GM12878 (cell line): ENCODE results near the gene C12orf56. TPM values are rescaled to one million over a fixed set of nuclear protein-coding genes. Genes with fewer than 3 reads are reported as not detected.

Source experiments
- ATAC-seq: fragments of 200-7000 bp; cut with Tn5 transposase; 3 replicates; pipeline ENCODE4 v1.9.1; 2020; ENCODE audit warnings: mild to moderate bottlenecking, moderate library complexity
- BruUV-seq: library from RNA; stranded (reverse); fragments of 400-500 nt; replicated peaks from 2 replicates; lab custom pipeline; 2021; lab: Mats Ljungman, UMichigan
- CTCF ChIA-PET: fragments of 300-600 bp; sonication (Branson Sonifier 250); formaldehyde crosslinking; extraction: SDS; loops from one replicate; lab custom pipeline; 2021; ENCODE audit warnings: inconsistent platforms; lab: Yijun Ruan, JAX
- POLR2A ChIA-PET: fragments of 350-600 bp; formaldehyde crosslinking; extraction: SDS; loops from one replicate; lab custom pipeline; 2021; ENCODE audit warnings: inconsistent platforms; lab: Charles Lee
- RAD21 ChIA-PET: fragments of 300-600 bp; sonication (Branson Sonifier 250); formaldehyde crosslinking; loops from one replicate; lab custom pipeline; 2023; ENCODE audit warnings: antibody characterized with exemption; ENCODE audit not compliant: unreplicated experiment; lab: Charles Lee
- SMC1A ChIA-PET: fragments of 300-600 bp; sonication (Branson Sonifier 250); formaldehyde crosslinking; loops from one replicate; lab custom pipeline; 2023; ENCODE audit not compliant: unreplicated experiment, uncharacterized antibody; lab: Charles Lee
- DNase-seq: peaks from one replicate; pipeline ENCODE4 v3.0.0-alpha.2; 2011; ENCODE audit warnings: low read depth, low spot score
- FAIRE-seq: peaks from 3 replicates; lab custom pipeline; 2011; peaks lifted over from hg19 to GRCh38; lab: Jason Lieb, UNC
- H2AFZ ChIP-seq: 2 replicates; pipeline ENCODE4 v1.6.0; 2011; ENCODE audit warnings: low read depth, low read length, control low read depth; ENCODE audit not compliant: control insufficient read depth
- H3K27ac ChIP-seq: 2 replicates; pipeline ENCODE4 v1.5.1; 2011; ENCODE audit warnings: control low read depth; ENCODE audit not compliant: control insufficient read depth, insufficient read depth
- H3K27me3 ChIP-seq, 2 experiments: replicated peaks in 1 of 2; 2 replicates each; pipeline versions ENCODE4 v1.6.0 to v1.6.1; 2011; ENCODE audit warnings: low read length in 1 of 2; ENCODE audit not compliant: control insufficient read depth in 2 of 2, insufficient read depth in 2 of 2
- H3K36me3 ChIP-seq, 2 experiments: 2 replicates each; pipeline ENCODE4 v1.5.1; 2011; ENCODE audit warnings: low read length in 1 of 2; ENCODE audit not compliant: control insufficient read depth in 2 of 2, insufficient read depth in 2 of 2
- H3K4me1 ChIP-seq: 2 replicates; pipeline ENCODE4 v1.6.1; 2011; ENCODE audit warnings: mild to moderate bottlenecking, low read length, moderate library complexity, mixed read lengths; ENCODE audit not compliant: control insufficient read depth, insufficient read depth
- H3K4me2 ChIP-seq: 2 replicates; pipeline ENCODE4 v1.6.0; 2011; ENCODE audit warnings: control low read depth; ENCODE audit not compliant: control insufficient read depth, insufficient read depth
- H3K4me3 ChIP-seq: fragments of 200-600 bp; sonication (generic); 2 replicates; pipeline ENCODE4 v1.5.1; 2016
- H3K79me2 ChIP-seq: 2 replicates; pipeline ENCODE4 v1.6.0; 2011; ENCODE audit warnings: low read length; ENCODE audit not compliant: control insufficient read depth, insufficient read depth
- H3K9ac ChIP-seq: 2 replicates; pipeline ENCODE4 v1.8.0; 2011; ENCODE audit warnings: low read length, control low read depth, mixed read lengths; ENCODE audit not compliant: control insufficient read depth, insufficient read depth
- H3K9me3 ChIP-seq: replicated peaks from 3 replicates; pipeline ENCODE4 v1.5.1; 2011; ENCODE audit warnings: mild to moderate bottlenecking, low read length; ENCODE audit not compliant: control insufficient read depth, insufficient read depth
- H4K20me1 ChIP-seq: 2 replicates; pipeline ENCODE4 v1.6.0; 2011; ENCODE audit not compliant: control insufficient read depth, insufficient read depth
- CTCF ChIP-seq, 3 experiments: IDR thresholded peaks in 2 of 3; conservative IDR thresholded peaks in 1 of 3; 2 replicates each; pipeline ENCODE4 v1.5.1; 2011; ENCODE audit warnings: low read depth in 3 of 3, low read length in 3 of 3, mild to moderate bottlenecking in 3 of 3, control low read depth in 2 of 3, moderate library complexity in 2 of 3, inconsistent platforms in 1 of 3, mixed read lengths in 1 of 3; ENCODE audit not compliant: control insufficient read depth in 2 of 3, insufficient read depth in 1 of 3; ENCODE audit errors: extremely low read depth in 1 of 3
- EGR1 ChIP-seq, 2 experiments: IDR thresholded peaks; 1 replicate in 1 of 2; 2 replicates in 1 of 2; pipeline ENCODE4 v1.6.1; 2011 to 2012; ENCODE audit warnings: low read depth in 2 of 2, low read length in 2 of 2, borderline replicate concordance in 1 of 2, mild to moderate bottlenecking in 1 of 2, moderate library complexity in 1 of 2
- GABPA ChIP-seq: IDR thresholded peaks from 2 replicates; pipeline ENCODE4 v1.6.1; 2014; ENCODE audit warnings: antibody characterized with exemption, low read depth, mild to moderate bottlenecking, inconsistent platforms
- RAD21 ChIP-seq: IDR thresholded peaks from 2 replicates; pipeline ENCODE4 v1.6.1; 2011; ENCODE audit warnings: mild to moderate bottlenecking, low read depth, low read length, moderate library complexity; ENCODE audit not compliant: insufficient read depth
- RB1 ChIP-seq: fragments of 450-650 bp; formaldehyde crosslinking; IDR thresholded peaks from 2 replicates; pipeline ENCODE4 v1.6.1; 2017; ENCODE audit warnings: mild to moderate bottlenecking, borderline replicate concordance
- SMC3 ChIP-seq: IDR thresholded peaks from 2 replicates; pipeline ENCODE4 v1.6.1; 2011; ENCODE audit warnings: low read length, improper control_type of control experiment, borderline replicate concordance
- WGBS: methylation state at CpG from one replicate; pipeline ENCODE4 v1.1.6; 2016; ENCODE audit warnings: low lambda C conversion rate; ENCODE audit not compliant: insufficient replicate concordance, insufficient coverage; ENCODE audit errors: missing lambda C conversion rate; 5-methylcytosine and 5-hydroxymethylcytosine counted together
- in situ Hi-C: fragments of 300-500 bp; cut with MboI; formaldehyde crosslinking; loops from 9 replicates; pipeline ENCODE4 v1.14.3; 2018; ENCODE audit warnings: mixed read lengths
- intact Hi-C: fragments of 100-400 bp; cut with micrococcal nuclease; formaldehyde crosslinking; loops from one replicate; pipeline ENCODE4 v1.14.2; 2022; ENCODE audit not compliant: unreplicated experiment
- polyA plus RNA-seq, 11 experiments: library from polyadenylated mRNA; depleted of rRNA in 4 of 11; unstranded in 6 of 11; stranded (reverse) in 5 of 11; fragments of >200 nt; fragmentation: Nextera tagmentation in 4 of 11; fragmentation: Illumina TruSeq in 1 of 11; extraction: Ambion mirVana in 4 of 11; extraction: Trizol in 1 of 11; gene quantifications; 1 replicate in 1 of 11; 2 replicates in 10 of 11; pipeline versions ENCODE4 v1.2.1 to v1.2.3, GENCODE V29; 2011 to 2016; ENCODE audit warnings: inconsistent platforms in 2 of 11, missing spikeins in 2 of 11, low read depth in 1 of 11
- total RNA-seq, 4 experiments: library from RNA; depleted of rRNA in 3 of 4; stranded (reverse); fragments of >200 nt in 3 of 4; fragmentation: Illumina TruSeq in 1 of 4; extraction: Trizol in 1 of 4; gene quantifications; 2 replicates each; pipeline versions ENCODE4 v1.2.1 to v1.2.3, GENCODE V29; 2013 to 2021

Gene C12orf56
- total and polyA plus RNA-seq, 10 of the 15 experiments (the other 5 are each of a cell fraction or from before 2014, with no cell fraction given) = not detected

GRCh38 chr12:64256166-64256800 is 134.3 kb downstream of the C12orf56 start:
- H3K27ac ChIP-seq = no peak overlapping the region
- no peaks in the 10 kb centered on the region for H4K20me1 ChIP-seq
- H3K4me2 ChIP-seq = no peak overlapping the region
- no peak overlapping the region for H2AFZ ChIP-seq
- FAIRE-seq (peak; percentile 56), ATAC-seq (peak; percentile 63), DNase-seq (no peak)
- H3K9me3 ChIP-seq = no peaks in the 10 kb centered on the region
- H3K79me2 ChIP-seq = no peaks in the 10 kb centered on the region
- no TSS peak for BruUV-seq
- no peaks in the 10 kb centered on the region for H3K36me3 ChIP-seq
- H3K4me3 ChIP-seq = no peak overlapping the region
- intact Hi-C loops (loop anchor here (1.0 to 10.0 kb wide), 6 partner anchors 413 to 1154 kb away; partner anchors contain the start of gene DPY19L2), in situ Hi-C loops (loop anchor here (25.0 kb wide), 2 partner anchors 844 to 1144 kb away; no protein-coding TSS in a partner anchor)
- POLR2A ChIA-PET = no interaction called here
- CTCF ChIA-PET = interaction anchor here (0.6 to 3.9 kb wide), 17 partner anchors 10 to 836 kb away, joined by 3 to 29 read pairs (median 3); partner anchors contain the start of gene SRGAP1
- RAD21 ChIA-PET = interaction anchor here (1.0 to 1.7 kb wide), 4 partner anchors 10 to 413 kb away, joined by 3 to 9 read pairs (median 4); partner anchors contain the start of gene SRGAP1
- no peaks in the 10 kb centered on the region for H3K27me3 ChIP-seq
- SMC1A ChIA-PET = interaction anchor here (0.9 to 2.9 kb wide), 11 partner anchors 9 to 488 kb away, joined by 3 to 13 read pairs (median 3); partner anchors contain the start of gene SRGAP1
- 75% methylated on average over 4 of the region's 4 CpGs for WGBS
- H3K9ac ChIP-seq = no peak overlapping the region
- H3K4me1 ChIP-seq = no peaks in the 10 kb centered on the region
- TF ChIP-seq GABPA (no peak), SMC3 (peak; percentile 93; the same call in 1 of the 2 replicates), CTCF (IDR thresholded peaks at IDR 0.05 in 2 of 3, conservative IDR thresholded peaks at IDR 0.05 in 1 of 3; ENCODE audit: control insufficient read depth in 2 of 3, extremely low read depth in 1 of 3, insufficient read depth in 1 of 3, low read depth in 3 of 3, low read length in 3 of 3) (peak; percentile 38 to 72 (median 46); a peak in 5 of 6 replicates), RAD21 (peak; percentile 91), EGR1 (IDR thresholded peaks at IDR 0.05; ENCODE audit: borderline replicate concordance in 1 of 2, low read depth in 2 of 2, low read length in 2 of 2) (no peak), RB1 (no peak)
